Activated gamma-delta T cell treated with Interleukin-2 at 50 U/mL for 16 hours (primary cell): ENCODE results near the gene KNDC1.

Experiments
- DNase-seq: peaks from one replicate; pipeline ENCODE4 v3.0.0-alpha.2; 2020

The KNDC1 gene

GRCh38 chr10:133245439-133246235 is 85.6 kb downstream of the KNDC1 start:
- no peak for DNase-seq

GRCh38 chr10:133246236-133246626 is 86.2 kb downstream of the KNDC1 start:
- DNase-seq = no peak

DNA sequence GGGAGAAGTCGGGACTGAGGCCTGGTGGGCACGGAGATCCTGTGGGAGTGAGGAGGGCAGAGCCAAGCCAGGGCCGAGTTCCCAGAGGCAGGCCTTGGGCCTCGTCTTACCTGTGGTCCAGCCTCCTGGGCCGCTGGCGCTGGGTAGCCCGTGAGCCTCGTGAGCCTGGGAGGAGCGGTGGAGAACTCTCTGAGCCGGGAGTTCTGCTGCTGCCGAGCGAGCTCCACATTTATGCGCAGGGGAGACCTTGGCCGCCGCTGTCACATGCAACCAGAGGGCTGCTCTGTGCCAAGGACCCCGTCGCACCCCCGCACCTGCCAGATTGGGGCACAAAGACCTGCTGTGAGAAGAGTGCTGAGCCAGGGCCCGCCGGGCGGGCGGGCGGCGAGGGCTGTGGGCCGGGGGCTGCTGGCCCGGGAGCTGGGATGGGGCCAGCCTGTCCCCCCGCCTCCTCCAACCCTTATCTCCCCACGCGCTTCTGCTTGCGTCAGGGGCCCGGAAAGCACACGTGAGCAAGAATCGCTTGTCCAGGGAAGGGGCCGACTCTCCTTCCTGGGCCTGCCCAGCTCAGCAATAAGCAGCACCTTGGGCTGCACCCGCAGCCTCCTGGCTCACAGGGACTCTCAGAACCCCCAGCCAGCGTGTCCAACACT is 87.8 kb downstream of the KNDC1 start:
- no peak for DNase-seq

GRCh38 chr10:133248334-133248715 is 88.3 kb downstream of the KNDC1 start:
- no peak for DNase-seq

GRCh38 chr10:133249094-133249780 is 89.2 kb downstream of the KNDC1 start:
- DNase-seq = no peak

- no peak for DNase-seq
Observed at GRCh38 chr10:133249975-133250754, 90.1 kb downstream of the KNDC1 start.

GRCh38 chr10:133251388-133252222 is 91.6 kb downstream of the KNDC1 start:
- DNase-seq = no peak

DNA sequence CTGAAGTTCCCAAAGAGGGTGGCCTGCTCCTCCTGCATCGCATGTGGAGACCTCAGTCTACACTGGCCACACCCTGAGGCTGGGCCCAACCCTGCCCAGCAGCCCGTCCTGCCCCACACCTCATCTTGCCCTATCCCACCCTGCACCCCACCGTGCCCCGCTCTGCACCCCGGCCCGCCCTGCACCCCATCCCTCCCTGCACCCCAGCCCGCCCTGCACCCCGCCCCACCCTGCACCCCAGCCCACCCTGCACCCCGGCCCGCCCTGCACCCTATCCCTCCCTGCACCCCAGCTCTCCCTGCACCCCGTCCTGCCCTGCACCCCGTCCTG is 92.2 kb downstream of the KNDC1 start:
- DNase-seq = no peak

GRCh38 chr10:133253361-133253955 is 93.4 kb downstream of the KNDC1 start:
- no peak for DNase-seq

DNA sequence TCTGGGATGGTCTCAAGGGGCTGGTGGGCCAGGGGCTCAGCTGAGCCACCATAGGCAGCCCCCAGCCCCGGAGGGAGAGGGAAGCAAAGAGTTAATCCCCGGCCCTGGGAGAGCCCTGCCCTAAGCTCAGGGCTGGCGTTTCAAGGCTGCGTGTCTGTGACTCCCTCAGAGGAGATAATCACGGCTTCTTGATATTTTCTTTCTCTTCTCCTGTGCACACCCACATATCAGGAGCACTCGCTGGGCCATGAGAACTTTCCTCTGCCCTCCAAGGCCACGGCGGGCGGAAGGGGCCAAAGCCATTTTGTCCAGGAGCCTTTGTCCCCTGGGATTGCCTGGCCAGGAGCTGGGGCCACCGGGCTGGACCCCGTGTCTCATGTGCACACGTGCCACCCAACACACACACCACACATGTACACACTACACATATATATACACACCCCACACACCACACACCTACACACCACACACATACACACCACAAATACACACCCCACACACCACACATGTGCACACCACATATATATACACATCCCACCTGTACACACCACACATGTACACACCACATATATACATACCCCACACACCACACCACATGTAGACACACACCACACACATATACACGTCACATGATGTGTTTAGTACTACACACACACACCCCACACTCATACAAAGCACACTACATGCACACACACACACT is 94.6 kb downstream of the KNDC1 start:
- DNase-seq = no peak

GRCh38 chr10:133255323-133255722 is 95.3 kb downstream of the KNDC1 start:
- DNase-seq = no peak

GRCh38 chr10:133257489-133258065 is 97.6 kb downstream of the KNDC1 start:
- DNase-seq = no peak

DNA sequence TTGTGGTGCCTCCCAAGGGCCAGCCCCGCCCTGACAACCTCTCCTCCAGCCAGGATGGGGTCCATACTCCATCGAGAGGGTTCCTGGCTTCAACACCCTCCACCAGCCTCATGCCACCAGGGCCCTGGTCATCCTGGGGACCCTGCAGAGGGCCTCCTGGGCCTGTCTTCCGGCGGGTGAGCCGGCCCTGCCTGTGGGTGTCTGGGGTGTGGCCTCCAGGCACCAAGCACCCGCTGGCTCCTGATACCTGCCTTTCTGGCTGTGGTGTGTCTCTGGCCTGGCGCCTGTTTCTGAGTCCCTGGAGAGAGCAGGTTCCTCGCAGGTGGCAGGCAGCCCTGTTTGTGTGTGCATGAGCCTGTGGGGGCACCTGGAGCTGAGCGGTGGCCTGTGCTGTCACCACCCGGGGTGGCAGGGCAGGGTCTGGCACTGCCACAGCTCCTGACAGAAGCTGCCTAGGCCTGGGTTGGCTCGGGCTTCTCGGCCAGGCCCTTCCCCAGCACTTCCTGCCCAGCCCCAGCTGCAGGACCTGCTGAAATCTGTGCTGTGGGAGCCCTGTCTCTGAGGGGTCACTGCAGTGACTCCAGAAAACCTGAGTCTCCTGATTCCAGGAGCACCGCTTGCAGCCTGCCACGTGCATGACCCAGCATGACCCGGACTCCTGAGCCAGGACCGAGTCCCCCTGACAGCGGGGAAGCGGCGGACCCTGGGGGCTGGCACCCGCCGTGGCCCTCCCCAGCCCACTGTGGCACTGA is 98.2 kb downstream of the KNDC1 start:
- DNase-seq = peak; percentile 22

DNA sequence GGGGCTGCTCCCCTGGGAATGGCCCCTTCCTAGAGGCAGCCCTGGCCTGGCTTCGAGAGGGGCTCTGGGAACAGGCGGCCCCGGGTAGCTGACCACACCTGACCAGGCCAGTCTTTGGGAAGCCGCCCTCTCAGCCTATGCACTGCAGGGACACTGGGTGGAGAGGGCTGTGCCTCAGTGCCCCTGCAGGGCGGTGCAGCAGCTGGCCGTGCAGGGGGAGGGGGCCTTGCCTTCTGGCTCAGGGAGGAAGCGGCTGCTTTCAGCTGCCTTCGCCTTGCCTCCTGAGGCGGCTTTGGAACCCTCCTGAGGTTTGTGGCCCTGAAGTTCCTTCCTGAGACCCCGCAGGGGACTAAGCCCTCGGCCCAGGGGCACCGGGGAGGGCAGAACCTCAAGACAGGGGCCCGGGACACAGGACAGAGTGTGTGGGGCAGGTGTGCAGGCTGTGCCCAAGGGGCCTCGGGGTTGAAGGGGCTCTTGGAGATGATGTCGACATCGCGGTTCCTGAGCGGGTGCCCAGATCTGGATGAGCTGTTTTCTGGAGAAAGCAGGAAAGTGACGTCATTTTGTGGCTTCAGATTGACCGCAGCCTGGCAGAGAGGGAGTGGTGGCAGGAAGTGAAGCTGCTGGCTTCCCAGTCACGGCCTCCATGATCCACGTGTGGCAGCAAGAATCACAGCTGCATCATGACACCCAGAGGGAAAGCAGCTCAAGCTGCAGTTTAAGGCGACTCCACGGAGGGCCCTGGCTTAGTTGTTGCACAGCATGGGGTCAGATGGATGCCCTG is 99.0 kb downstream of the KNDC1 start:
- peak; percentile 67 for DNase-seq

DNA sequence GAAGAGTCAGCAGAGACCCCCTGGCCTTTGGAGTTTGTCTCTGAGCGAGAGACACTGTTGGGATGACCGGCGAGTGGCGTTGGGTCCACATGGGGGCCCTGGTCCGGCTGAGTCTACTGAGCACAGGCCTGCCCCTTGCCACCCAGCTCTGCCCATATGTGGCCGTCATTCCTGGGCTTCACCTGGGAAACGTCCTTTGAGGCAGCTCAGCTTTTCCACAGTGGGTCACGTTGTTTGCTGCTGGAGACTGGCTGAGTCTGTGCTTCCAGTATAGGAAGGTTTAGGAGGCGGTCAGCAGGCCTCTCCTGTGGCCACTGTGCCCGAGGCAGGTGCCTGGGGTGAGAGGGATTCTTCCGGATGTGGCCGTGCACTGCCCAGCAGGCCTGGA is 99.6 kb downstream of the KNDC1 start:
- DNase-seq = no peak

- peak; percentile 54 for DNase-seq
Observed at GRCh38 chr10:133260895-133261725, 101.1 kb downstream of the KNDC1 start.

GRCh38 chr10:133261726-133262325 is 101.8 kb downstream of the KNDC1 start:
- peak; percentile 80 for DNase-seq

GRCh38 chr10:133262696-133263095 is 102.7 kb downstream of the KNDC1 start:
- no peak for DNase-seq
